ENCODE measurements around the gene DOCK4. TPM values are rescaled to one million over a fixed set of nuclear protein-coding genes. Genes with fewer than 3 reads are reported as not detected.
A peak's percentile ranks its signal among the peaks of the same experiment; 100 is the strongest.
"Not testable (repeated sequence)": the region's sequence is repeated elsewhere in the genome, so short reads cannot be mapped to it uniquely, and the experiment has no call there.

Gene DOCK4
- total RNA-seq, 1 donor from 2014 or later = 70.9 TPM

DNA sequence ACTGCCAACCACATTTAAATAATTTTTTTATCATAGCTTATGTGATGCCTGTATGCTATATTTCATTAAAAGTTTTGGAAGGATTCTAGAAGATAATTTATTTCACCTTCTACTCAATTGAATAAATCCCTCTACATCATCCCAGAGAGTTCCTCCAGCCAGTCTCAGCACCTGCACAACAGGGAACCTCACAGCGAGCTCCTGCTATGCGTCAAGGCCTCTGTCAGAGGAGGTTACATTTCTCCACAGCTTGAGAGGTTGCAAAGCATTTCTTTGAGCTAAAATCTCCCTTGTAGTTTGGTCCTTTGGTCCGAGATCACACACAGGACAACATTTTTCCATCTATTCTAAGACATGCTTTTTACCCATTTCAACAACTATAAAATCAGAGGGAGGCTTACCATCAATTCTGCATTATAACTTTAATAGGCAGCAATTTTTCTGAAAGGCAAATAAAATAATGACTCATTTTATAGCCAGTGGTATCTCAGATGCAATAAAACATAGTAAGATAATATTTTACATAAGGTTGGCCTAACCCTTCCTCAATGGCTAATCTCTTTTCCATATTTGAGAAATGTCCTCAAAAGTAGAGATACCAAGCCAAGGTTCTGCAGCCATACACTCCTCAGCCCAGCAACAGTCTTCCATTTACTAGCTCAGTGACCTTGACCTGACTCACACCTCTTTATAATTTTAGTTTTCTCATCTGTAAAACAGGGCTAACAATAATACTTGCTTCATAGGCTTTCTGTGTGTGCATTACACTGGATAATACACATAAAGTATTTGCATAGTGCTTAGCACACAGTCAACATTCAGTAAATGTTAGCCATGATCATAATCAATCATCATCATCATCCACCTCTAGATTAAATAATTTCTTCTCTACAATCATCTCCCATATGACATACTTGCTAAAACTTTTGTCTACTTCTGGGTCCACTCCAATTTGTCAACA lies 68.8 kb downstream of the DOCK4 start:
- FAIRE-seq = no peak

DNA sequence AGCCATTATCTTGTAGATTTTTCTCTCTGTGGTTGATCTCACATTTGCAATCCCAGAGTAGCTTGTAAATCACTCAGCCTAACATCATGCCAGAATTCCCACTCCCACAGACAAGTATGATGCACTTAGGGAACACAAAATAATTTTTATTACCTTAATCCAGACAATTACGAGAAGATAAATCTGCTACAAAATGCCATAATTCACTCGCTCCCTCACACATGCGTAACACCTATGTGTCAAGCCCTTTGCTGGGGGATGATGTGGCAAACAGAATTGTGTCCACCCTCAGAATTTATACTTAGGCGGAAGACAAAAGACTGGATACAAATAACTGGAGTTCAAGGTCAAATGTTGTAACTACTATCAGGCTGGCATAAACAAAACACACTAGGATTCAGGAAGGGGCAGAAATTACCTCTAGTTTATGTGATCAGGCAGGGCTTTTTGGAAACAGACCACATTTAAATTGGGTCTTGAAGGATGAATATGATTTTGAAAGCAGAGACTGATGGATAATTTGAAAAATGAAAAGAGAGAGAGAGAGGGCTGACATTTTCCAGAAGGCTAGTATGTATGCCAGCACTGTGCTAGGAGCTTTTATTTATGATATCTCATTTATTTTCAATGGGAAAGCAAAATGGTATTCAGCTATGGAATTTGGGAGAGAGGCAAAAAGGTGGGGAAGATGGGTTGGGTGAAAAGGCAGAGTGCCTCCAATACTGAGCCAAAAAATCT lies 69.8 kb downstream of the DOCK4 start:
- no peak for DNase-seq (ENCODE audit: low spot score in 2 of 2)
- no peak for FAIRE-seq

More for the DNA sequence above, 68.8 kb downstream of the DOCK4 start:
- DNase-seq (ENCODE audit: low spot score in 2 of 2) = no peak

DNA sequence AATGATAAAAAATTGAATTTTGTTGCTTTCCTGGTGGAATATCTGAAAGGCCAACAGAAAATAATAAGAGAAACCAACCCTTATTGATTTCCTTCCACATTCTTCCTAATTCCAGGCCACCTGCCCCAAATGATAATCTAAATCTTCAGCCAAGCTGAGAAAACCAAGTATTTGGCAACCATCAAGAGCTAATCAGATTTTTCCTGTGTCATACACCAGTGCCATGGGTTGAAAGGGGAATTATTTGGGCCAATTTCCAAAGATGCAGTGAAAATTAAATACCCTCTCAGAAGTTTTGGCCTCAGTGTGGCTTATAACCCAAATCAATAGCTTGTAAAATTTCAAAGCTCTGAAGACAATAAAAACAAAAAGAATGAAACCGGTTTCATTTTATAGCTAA lies 70.4 kb downstream of the DOCK4 start:
- FAIRE-seq (no peak), DNase-seq (ENCODE audit: low spot score in 2 of 2) (no peak)

DNA sequence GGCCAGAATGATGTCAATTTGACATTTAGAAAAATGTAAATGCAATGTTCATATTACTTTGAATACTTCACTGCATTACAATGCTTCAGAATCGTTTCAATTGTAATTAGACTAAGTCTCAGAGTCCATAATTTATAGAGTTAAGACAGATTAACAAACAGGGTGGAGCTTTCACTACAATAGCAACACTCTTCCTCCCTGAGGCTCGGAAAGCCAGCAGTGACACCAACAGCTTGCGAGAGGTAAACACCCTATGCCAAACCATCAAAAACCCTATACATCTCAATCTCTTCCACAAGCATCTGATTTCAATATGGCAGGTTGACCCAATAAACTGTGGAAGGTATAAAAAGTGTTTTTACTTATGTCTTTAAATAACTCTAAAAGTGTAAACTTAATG lies 72.2 kb downstream of the DOCK4 start:
- no peak for DNase-seq (ENCODE audit: low spot score in 2 of 2)
- no peak for FAIRE-seq

DNA sequence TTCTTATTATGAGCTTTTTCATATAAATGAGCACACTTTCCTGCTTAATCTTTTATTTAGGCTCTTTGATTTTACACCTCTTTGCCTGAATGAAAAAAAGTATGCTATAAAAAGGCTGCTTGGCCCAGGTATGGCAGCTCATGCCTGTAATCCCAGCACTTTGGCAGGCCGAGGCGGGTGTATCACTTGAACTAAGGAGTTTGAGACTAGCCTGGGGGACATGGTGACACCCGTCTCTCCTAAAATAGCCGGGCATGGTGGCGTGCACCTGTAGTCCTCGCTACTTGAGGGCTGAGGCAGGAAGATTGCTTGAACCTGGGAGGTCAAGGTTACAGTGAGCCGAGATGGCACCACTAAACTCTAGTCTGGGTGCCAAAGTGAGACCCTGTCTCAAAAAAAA lies 72.9 kb downstream of the DOCK4 start:
- no peak for FAIRE-seq
- no peak for DNase-seq (ENCODE audit: low spot score in 2 of 2)

DNA sequence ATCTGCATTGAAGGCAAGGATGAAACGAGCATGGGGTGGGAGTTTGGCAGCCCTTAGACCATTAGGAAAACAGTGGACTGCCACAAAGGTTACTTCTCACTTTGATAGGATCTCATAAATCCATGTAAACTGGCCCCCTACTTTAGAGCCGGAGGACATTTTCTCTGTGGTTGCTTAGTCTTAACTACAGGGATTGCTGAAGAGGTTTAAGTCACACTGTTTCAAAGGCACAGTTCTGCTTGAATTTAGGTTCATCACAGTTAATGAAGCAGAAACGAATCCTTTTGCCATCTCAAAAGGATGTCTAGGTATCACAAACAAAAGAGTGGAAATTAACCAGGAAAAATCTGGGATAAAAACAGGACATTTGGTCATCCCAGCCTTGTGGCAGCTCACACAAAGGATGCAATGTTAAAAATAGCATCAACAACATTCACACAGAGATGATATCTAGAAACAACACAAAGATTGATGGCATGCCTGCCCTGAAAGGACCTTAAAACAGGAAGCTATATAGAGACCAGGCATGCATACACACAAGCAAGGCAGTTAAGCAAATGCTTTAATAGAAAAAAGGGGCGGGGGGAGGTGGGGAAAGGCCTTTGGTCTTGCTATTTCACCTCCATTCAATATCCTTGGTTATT lies 74.0 kb downstream of the DOCK4 start:
- DNase-seq (ENCODE audit: low spot score in 2 of 2) (no peak), FAIRE-seq (no peak)

DNA sequence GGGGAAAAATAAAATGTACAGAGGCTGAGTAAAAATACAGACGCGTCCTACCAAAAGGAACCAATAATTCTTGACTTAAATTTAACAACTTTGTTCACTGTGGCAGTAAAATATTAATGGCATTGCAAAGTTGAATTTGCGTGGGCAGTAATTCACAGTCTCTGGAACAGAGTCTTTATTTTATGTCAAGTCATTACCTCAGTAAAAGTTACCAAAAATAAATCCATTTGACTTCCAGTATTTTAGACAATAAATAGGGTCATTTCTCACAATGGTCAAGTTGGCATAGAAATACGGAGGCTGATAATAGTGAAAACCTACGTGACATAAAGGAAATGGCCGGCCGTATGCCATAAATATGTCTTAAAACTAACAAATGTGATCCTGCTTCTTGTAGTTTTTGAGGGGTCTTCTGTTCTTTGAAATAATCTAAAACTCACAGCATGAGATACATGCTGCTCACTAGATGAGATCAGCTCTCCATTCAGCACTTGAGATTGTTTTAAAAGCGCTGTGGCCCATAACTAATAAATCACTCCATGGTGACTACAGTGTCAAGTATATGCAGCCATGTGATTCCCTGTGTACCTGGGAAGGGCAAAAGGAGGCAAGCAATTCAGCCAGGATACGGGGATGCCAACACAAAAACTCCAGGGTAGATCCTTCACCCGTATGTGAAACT lies 75.3 kb downstream of the DOCK4 start:
- FAIRE-seq = no peak
- DNase-seq (ENCODE audit: low spot score in 2 of 2) = no peak

DNA sequence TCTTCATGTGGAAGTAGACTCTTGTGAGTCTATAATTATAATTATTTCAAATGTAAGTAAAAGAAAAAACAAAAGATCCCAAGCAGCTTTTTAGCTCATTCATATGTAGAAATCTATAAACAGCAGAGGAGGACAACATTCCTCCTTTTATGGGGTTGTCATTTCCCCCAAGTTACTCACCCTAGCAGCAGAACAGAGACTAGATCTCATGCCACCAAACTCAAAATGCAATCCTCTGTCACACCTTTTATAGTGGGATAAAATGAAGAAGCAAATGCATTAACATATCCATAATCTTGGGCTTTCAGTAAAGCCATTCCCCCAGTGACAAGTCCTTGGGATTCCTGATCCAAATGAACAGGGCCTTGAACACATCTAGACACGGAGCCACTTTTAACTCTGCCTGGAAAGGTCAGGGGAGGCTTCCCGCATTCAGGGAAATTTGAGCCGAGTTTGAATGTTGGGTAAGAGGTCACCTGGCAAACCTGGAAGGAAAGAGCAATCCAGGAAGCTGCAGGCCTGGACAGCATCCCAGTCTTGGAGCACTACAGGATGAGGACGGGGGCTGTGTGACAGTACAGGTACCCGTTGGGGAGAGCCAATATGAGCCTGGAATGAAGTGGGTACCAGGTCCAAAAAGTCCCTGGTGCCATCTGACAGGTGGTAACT lies 76.4 kb downstream of the DOCK4 start:
- DNase-seq (ENCODE audit: low spot score in 2 of 2) (no peak), FAIRE-seq (no peak)

DNA sequence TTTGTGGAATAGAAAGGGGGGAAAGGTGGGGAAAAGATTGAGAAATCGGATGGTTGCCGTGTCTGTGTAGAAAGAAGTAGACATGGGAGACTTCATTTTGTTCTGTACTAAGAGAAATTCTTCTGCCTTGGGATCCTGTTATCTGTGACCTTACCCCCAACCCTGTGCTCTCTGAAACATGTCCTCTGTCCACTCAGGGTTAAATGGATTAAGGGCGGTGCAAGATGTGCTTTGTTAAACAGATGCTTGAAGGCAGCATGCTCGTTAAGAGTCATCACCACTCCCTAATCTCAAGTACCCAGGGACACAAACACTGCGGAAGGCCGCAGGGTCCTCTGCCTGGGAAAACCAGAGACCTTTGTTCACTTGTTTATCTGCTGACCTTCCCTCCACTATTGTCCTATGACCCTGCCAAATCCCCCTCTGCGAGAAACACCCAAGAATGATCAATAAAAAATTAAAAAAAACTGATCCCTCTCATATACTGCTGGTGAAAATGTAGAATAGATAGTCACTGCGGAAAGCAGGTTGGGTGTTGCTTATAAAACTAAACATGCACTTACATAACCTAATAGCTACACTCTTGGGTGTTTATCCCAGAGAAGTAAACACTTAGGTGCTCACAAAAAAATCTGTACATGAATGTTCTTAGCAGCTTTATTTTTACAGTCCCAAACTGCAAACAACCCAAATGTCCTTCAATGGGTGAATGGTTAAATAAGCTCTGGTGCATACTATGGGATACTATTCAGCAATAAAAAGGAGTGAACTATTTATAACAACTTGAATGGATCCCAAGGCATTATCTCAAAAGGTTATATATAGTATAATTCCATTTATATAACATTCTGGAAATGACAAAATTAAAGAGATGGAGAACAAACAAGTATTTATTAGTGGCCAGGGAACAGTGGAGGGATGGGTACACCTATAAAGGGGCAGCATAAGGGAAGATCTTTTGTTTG lies 77.5 kb downstream of the DOCK4 start:
- FAIRE-seq; DNase-seq (ENCODE audit: low spot score in 2 of 2): not testable (repeated sequence)

DNA sequence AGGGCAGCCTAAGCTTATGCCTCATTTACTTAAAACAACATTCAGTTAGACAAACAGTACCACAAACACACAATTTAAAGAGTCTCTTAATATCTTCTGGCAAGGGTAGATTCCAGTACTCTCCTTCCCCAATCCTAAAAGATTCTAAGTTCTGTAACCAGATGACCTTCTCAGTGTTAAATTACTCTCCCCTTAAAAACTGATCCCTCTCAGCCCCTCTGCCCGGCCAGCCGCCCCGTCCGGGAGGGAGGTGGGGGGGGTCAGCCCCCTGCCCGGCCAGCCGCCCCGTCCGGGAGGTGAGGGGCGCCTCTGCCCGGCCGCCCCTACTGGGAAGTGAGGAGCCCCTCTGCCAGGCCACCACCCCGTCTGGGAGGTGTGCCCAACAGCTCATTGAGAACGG lies 78.2 kb downstream of the DOCK4 start:
- not testable (repeated sequence) for FAIRE-seq; DNase-seq (ENCODE audit: low spot score in 2 of 2)

DNA sequence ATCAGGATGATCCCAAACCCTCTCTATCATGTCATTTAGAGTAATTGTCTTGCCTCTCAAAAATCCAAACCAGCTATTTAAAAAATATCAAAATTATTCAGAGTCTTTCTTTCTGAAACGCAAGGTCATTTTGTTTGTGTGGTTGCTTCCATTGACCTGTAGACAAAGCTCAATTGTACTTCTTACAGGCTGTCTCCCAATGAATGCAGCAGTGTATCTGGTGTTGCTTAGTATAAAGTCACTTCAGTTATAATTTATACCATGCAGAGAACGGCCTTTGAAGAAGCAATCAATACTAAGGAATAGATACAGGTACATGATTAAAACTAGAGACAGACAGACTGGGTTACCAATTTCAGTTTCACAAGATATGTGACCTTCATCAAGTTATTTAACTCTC lies 80.9 kb downstream of the DOCK4 start:
- FAIRE-seq (peak; percentile 72), DNase-seq (ENCODE audit: low spot score in 2 of 2) (peak in 1 of 2 donors; percentile 39)

DNA sequence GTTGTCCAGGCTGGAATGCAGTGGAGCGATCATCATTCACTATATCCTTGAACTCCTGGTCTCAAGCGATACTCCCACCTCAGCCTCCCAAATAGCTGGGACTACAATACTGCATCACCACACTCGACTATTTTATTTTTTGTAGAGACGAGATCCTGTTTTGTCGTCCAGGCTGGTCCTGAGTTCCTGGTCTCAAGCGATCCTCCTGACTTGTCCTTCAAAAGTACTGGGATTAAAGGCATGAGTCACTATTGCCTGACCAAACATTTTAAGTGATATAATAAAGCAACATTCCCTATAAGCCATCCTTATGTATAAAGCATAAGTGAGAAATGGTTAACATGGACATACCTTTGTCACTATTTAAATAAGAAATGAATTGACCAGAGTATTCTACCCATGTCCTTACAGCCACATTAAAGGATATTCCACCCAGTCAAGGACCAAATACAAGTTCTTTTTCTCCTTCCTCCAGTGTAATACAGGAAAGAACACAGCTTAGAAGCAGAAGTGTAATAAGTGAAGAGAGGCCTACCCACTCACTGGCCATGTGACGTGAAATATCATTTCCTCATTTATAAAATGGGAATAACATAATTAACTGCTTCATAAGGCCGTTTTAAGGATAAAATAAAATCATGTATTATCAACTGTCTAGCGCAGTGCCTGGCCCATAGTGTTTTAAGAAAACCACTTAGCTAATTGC lies 82.0 kb downstream of the DOCK4 start:
- DNase-seq (ENCODE audit: low spot score in 2 of 2) (no peak), FAIRE-seq (no peak)

DNA sequence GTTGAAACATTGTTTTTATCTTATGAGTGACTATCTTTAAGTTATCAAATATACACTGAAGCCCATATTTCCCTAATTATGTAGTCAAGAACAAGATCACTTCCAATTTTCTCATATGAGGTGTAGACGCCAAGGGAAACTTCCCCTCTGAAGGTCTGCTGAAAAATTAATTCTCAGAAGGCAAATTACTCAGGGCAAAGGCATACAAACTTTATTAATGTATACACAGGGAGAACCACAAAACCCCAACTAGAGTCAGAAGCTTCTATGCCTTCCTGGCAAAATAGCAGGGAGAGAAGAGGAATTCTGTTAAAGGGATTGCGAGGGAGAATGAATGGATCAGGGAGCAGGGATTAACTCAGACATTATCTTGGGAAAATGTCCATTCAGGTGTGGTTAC lies 83.4 kb downstream of the DOCK4 start:
- FAIRE-seq (no peak), DNase-seq (ENCODE audit: low spot score in 2 of 2) (no peak)

DNA sequence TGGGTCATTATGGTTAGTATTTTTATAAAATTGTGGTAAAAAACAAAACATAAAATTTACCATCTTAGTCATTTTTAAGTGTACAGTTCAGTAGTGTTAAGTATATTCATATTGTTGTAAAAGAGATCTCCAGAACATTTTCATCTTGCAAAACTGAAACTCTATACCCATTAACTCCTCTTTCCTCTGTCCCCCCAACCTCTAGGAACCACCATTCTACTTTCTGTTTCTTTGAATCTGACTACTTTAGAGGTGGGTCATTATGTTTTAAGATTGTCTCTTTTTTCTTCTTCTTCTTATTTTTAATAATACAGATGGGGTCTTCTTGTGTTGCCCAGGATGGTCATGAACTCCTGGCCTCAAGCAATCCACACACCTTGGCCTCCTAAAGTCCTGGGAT lies 84.1 kb downstream of the DOCK4 start:
- FAIRE-seq (no peak), DNase-seq (ENCODE audit: low spot score in 2 of 2) (no peak)

DNA sequence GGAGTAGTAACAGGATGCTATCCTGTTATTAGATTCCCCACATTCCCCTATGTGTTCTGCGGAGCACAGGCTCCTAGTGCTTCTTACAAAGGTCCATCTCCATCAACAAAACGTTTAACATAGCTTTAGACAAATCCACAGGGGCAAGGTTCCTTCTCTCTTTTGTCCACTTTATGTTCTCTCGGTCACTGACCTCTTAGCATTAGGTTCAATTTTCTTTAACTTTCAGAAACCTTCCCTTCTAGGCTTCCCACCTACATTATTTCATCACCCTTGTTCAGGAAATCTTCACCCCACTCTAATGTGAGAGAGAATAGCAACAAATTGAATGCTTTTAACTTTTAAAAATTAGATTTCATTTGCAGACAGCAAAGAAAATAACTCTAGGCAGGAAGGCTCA lies 84.9 kb downstream of the DOCK4 start:
- DNase-seq (ENCODE audit: low spot score in 2 of 2) = no peak
- no peak for FAIRE-seq

DNA sequence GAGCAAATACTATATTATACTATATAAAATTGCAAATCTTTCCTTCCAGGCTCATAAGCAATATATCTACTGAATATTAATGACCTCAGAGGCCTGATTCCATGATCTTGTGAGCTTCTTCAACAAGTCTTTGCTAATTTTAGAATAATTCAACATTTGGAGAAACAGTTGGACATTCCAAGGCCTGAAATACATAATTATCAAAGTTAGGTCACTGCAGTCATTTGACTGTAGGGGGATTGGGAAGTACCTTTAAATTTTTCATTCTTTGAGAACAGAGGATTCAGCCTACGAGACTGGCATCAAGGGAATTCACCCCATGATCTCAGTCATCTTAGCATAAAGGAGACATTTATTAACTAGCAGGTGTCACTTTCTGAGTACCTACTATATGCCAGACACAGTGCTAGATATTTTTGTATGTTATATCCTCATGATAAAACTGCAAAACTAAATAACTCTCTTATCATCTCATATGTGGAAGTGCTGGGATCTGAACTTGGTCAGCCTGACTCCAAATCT lies 85.4 kb downstream of the DOCK4 start:
- FAIRE-seq = no peak
- no peak for DNase-seq (ENCODE audit: low spot score in 2 of 2)

DNA sequence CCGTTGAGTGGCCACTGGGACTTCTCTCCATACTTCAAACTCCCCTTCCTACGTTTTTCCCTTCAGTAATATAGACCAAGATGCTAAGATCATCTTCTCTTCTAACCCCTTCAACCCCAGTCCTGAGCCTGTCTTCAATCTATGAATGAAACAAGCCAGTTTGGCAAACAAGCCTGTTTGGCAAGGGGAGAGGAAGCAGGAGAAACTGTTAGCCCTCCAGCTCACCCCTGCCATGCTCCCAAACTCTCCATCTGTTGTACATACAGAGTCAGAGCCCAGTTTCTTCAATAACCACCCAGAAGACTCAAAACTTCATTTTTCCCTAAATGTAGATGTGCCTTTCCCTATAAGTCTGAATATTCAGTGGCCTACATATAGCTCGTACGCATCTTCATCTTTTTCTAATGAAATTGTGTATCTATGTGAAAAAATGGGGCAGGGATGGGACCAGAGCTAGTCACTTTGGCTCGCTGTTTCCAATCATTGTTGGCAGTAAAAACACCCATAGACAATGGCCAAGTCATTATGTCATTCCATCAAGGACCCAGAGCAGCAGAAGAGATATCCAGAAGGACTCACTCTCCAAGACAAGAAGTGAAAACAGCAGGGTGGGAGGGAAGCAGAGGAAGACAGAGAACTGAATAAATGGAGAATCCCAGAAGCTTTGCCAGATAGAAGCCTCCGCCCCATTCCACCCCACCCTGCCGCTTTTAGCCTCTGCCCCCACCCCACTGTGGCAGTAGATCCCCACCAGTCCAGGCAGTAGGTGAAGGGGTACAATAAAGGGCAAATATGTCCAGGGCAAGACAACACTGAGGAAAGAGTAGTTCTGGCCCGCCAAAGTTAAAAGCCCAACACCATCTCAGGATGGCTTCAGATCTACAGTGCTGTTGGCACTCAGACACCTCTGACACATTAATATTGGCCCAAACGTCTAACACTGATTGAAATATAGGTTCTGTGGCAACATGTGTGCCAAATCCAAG lies 87.3 kb downstream of the DOCK4 start:
- DNase-seq (ENCODE audit: low spot score in 2 of 2) (no peak), FAIRE-seq (no peak)
